Tibial nerve (tissue), 4 donors: ENCODE results near the gene INPP4A.

ENCODE experiments used
- CTCF ChIP-seq, 5 experiments: fragments of 200-600 bp in 3 of 5; fragments of 450-650 bp in 2 of 5; sonication (generic) in 3 of 5; IDR thresholded peaks; one replicate each; pipeline ENCODE4 v1.5.1; 2016 to 2019; ENCODE audit warnings: antibody characterized with exemption in 5 of 5, mild to moderate bottlenecking in 3 of 5, moderate library complexity in 2 of 5
- EP300 ChIP-seq, 2 donors: sonication (generic); formaldehyde crosslinking; IDR thresholded peaks; one replicate each; pipeline ENCODE4 v1.6.1; 2017; ENCODE audit warnings: antibody characterized with exemption in 2 of 2, mild to moderate bottlenecking in 1 of 2
- POLR2A ChIP-seq, 2 donors: fragments of 450-650 bp; IDR thresholded peaks; one replicate each; pipeline ENCODE4 v1.6.1; 2017; ENCODE audit warnings: antibody characterized with exemption in 2 of 2, mild to moderate bottlenecking in 2 of 2, moderate library complexity in 2 of 2

DNA sequence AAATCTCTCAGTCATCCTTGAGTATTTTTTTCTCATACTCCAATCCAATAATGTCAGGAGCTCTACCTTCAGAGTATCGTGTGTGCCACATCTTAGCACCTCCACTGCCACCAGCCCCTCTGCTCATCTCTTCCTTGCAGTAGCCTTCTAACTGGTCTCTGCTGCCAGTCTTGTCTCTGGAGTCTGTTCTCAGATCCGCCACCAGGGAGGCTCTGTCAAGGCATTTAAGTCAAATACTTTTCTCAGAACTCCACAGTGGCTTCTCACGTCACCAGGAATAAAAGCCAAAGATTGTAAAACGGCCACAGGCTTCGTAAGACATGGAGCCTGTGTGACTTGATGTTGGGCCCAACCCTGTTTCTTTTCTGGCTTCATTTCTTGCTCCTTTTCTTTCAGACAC, 170.8 kb downstream of the INPP4A start:
- TF ChIP-seq CTCF (IDR thresholded peaks at IDR 0.05) (no peak), POLR2A (IDR thresholded peaks at IDR 0.05) (no peak), EP300 (IDR thresholded peaks at IDR 0.05) (no peak)
